T-helper 2 cell treated with Interferon-gamma antibody and Interleukin-4, amounts not matched to agents 100 ng/mL and 5 ng/mL, for 36 hours (primary cell): ENCODE measurements around the gene PRKAG1. TPM values are rescaled to one million over a fixed set of nuclear protein-coding genes. Genes with fewer than 3 reads are reported as not detected.

Source experiments
- intact Hi-C: fragments of 100-400 bp; cut with micrococcal nuclease; formaldehyde crosslinking; loops from one replicate; pipeline ENCODE4 v1.15.1; 2023
- total RNA-seq: library from RNA; stranded (reverse); gene quantifications from 2 replicates; pipeline ENCODE4 v1.2.3, GENCODE V29; 2022

The PRKAG1 gene
- total RNA-seq = 66.7 and 73.8 TPM in 2 replicates

DNA sequence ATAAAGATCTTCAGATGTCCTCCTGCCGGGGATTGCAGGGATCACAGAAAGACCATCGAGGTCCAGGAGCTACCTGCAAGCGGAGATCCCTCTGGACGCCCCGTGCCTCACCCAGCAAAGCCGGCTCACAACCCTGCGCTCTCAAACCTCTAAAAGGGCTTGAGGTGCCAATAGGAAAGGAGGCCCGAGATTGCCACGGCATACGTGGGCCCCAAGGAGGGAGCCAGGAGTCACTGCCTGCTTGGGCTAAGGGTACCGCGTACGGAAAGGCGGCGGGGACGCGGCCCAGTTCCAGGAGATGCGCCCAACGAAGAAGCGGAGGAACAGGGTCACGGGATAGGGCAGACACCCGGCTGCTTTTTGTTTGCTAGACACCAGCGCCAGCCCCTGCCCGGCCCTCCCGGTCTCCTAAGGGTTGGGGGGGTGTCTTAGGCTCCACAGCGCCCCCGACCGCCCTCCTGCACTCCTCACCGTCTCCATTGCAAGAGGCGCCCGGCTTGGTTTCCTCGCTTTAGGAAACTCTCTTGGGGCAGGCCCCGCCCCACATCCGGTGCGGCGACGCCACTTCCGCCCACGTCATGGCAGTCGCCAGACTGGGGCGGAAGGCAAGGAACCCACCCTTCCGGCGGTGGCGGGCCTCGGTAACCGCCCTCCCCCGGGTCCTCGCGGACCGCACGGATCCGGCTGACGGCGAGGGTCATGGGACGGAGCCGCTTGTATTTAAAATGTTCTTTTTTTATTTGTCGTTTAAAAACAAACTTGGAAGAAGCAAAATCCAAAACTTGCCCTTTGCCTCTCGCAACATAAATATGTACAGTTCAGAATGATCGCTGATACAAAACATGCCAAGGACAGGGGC is at the start of gene PRKAG1:
PRKAG1 (minus strand) TSS at position 516 of the 859 bp plus-strand sequence; CDS start at position 480, 36 bp downstream.
- intact Hi-C loops = loop anchor here (1.0 to 5.0 kb wide), 7 partner anchors 20 to 216 kb away; partner anchors contain the start of gene DDX23

DNA sequence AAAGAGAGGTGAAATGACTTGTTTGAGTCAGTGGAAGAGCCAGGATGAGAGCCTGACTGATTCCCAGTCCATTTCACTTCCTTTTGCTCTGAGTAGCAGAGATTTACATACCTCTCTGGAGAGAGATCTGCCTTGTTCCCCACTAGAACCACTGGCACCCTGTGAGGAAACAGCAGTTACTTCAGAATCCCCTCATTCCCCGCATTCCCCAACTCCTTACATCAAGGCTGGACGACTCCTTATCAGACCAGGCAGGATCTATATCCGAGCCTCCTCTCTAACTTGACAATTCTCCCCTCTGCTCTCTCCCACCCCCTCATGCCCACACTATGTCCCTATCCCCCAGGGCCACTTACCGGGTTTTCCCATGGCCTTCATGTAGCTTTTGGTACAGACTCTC is 47.5 kb upstream of the PRKAG1 start:
- intact Hi-C loops = loop anchor here (10.0 kb wide), 1 partner anchor 199 kb away; the partner anchor contains the start of gene TUBA1C

DNA sequence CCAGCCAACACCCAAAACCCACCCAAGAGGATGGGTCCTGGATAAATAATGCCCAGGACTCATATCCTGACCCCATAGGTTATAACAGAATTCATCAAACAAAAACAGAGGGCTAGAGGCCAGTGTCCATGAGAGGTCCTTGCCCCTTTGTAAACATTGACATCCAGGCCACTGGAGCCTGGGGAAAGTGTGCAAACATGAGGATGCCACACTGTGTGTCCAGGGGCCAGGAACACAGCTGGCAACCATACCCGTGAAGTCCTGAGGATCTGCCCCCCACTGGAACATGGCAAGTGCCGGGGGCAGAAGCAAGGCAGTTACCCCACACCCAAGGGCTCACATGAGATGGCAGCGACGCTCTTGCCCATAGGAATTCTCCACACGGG is 46.2 kb upstream of the PRKAG1 start:
- intact Hi-C loops = loop anchor here (1.0 to 10.0 kb wide), 4 partner anchors 24 to 200 kb away; partner anchors contain the start of gene TUBA1C

DNA sequence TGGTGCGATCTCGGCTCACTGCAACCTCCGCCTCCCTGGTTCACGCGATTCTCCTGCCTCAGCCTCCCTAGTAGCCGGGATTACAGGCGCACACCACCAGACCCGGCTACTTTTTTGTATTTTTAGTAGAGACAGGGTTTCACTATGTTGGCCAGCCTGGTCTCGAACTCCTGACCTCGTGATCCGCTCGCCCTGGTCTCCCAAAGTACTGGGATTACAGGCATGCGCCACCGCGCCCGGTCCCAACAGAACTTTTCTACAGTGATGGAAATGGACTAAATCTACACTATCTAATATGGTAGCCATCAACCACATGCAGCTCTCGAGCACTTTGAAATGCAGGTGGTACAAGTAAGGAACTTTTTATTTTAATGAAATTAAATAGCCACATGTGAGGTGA is 43.3 kb upstream of the PRKAG1 start:
- intact Hi-C loops = loop anchor here (2.0 to 10.0 kb wide), 2 partner anchors 69 to 203 kb away; partner anchors contain the start of genes TUBA1B and TUBA1C

- intact Hi-C loops = loop anchor here (2.0 to 10.0 kb wide), 2 partner anchors 70 to 204 kb away; partner anchors contain the start of genes TUBA1B and TUBA1C
These were observed 42.6 kb upstream of the PRKAG1 start for GRCh38 chr12:49061157-49061650.

DNA sequence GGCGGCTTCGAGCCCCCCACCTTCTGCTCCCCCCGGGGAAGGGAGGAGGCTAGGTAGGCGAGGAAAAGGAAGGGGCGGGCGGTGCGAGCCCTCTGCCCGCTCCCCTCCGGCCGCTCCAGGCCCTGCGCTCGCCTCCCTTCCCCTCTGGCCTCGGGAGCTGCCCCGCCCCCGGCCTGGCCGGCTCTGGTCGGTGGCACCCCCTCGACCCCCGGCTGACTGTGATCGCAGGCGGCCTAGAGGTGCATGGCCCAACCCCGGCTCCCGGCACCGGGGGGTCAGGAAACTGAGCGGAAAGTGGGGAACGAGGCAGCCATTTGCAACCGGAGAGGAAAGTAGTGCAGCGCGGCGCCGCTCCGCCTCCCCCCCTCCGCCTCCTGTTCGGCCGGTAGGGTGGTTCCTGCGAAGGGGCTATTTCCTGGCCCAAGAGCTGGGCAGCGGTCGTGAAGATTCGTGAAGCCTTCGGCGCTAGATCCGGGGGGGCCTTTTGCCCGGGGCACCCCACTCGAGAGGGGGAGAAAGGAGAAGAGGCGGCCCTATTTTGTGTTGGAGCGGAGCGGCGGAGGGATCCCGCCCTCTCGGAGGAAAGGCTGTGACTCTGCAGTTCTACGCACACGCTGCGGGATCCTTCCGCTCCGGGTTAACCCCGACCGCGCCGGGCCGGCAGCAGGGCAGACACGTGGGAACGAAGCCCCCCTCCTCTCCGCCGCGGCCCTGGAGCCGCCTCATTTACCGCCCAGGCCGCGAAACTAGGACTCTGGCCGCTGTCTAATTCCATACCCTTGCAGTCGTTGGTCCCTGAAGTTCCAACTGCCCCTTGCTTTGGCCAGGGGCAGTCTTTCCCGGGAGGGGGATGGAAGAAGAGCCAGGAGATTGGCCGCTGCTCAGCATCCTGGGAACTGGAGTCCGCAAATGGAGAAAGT is 41.9 kb upstream of the PRKAG1 start, which contains the start of gene KMT2D:
KMT2D (minus strand) TSS at position 558 of the 920 bp plus-strand sequence. CDS start 5,470 bp downstream, outside the sequence.
- intact Hi-C loops = loop anchor here (1.0 to 10.0 kb wide), 5 partner anchors 9 to 263 kb away; partner anchors contain the start of genes RHEBL1, TROAP, TUBA1B and TUBA1C

GRCh38 chr12:49059299-49060171 is 41.0 kb upstream of the PRKAG1 start:
- intact Hi-C loops = loop anchor here (1.0 to 10.0 kb wide), 6 partner anchors 10 to 264 kb away; partner anchors contain the start of genes DDX23, RHEBL1, TROAP and TUBA1B

DNA sequence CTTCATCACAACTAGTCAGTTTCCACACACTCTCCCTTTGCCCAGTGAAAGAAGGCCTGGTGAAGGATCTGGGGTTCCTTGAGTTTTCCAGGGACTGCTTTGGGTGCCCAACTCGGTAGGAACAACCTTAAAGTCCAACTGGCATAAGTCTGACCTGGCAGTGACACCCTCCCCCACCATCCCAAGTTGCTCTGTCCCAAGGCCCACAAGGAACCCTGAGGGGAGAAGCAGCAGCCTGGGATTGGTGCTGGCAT is 40.4 kb upstream of the PRKAG1 start:
- intact Hi-C loops = loop anchor here (5.0 kb wide), 1 partner anchor 207 kb away; the partner anchor contains the start of gene DDX23

- intact Hi-C loops = loop anchor here (5.0 kb wide), 1 partner anchor 206 kb away; the partner anchor contains the start of gene DDX23
These were observed 39.9 kb upstream of the PRKAG1 start for GRCh38 chr12:49058366-49059044.

- intact Hi-C loops = loop anchor here (5.0 kb wide), 1 partner anchor 206 kb away; the partner anchor contains the start of gene DDX23
These were observed 39.3 kb upstream of the PRKAG1 start for GRCh38 chr12:49057888-49058287.

- intact Hi-C loops = loop anchor here (1.0 to 5.0 kb wide), 3 partner anchors 14 to 204 kb away; partner anchors contain the start of genes DDX23 and PRKAG1
These were observed 37.6 kb upstream of the PRKAG1 start for GRCh38 chr12:49055978-49056754.

GRCh38 chr12:49055092-49055491 is 36.5 kb upstream of the PRKAG1 start:
- intact Hi-C loops = loop anchor here (5.0 kb wide), 1 partner anchor 203 kb away; the partner anchor contains the start of gene DDX23

- intact Hi-C loops = no loop called here
These were observed 35.9 kb upstream of the PRKAG1 start for GRCh38 chr12:49054524-49054923.

DNA sequence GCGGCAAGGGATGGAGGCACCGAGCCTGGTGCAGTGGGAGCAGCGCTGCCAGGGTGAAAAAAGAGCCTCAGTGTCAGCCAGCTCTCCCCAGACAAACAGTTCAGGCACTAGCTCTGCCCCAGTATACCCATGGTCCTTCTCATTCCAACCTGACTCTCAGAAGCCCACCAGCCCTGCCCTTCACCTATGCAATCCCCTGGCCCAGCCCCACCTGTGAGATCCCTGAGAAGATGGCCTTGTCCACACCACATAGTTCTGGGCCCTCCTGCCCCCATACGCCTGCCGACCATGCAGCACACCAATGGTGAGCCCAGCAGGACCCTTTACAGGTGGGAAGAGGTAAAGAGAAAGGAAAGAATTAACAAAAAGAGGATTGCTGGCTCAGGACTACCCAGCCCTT is 35.5 kb upstream of the PRKAG1 start:
- intact Hi-C loops = no loop called here

GRCh38 chr12:49052451-49053208 is 34.1 kb upstream of the PRKAG1 start:
- intact Hi-C loops = no loop called here

- intact Hi-C loops = no loop called here
These were observed 33.3 kb upstream of the PRKAG1 start for GRCh38 chr12:49051777-49052438.

- intact Hi-C loops = no loop called here
These were observed 32.8 kb upstream of the PRKAG1 start for GRCh38 chr12:49051373-49051764.
